Mesendoderm (in vitro differentiated cells): ENCODE measurements around the gene GAPVD1.

Experiments used
- DNase-seq: peaks from one replicate; pipeline ENCODE4 v3.0.0; 2013
- H2AK5ac ChIP-seq: 2 replicates; pipeline ENCODE4 v1.6.1; 2013; ENCODE audit warnings: low read length, inconsistent platforms
- H2BK120ac ChIP-seq: 2 replicates; pipeline ENCODE4 v1.6.1; 2013; ENCODE audit warnings: low read depth, mild to moderate bottlenecking, low read length, moderate library complexity, mixed read lengths
- H2BK15ac ChIP-seq: replicated peaks from 2 replicates; pipeline ENCODE4 v1.6.1; 2013; ENCODE audit warnings: low read depth, mild to moderate bottlenecking, moderate library complexity
- H2BK5ac ChIP-seq: 2 replicates; pipeline ENCODE4 v1.6.1; 2013; ENCODE audit warnings: low read length, inconsistent platforms
- H3K18ac ChIP-seq: 2 replicates; pipeline ENCODE4 v1.6.1; 2013; ENCODE audit warnings: mild to moderate bottlenecking, low read length, mixed read lengths
- H3K23ac ChIP-seq: one replicate; pipeline ENCODE4 v1.6.1; 2013; ENCODE audit warnings: low read length
- H3K27ac ChIP-seq: 2 replicates; pipeline ENCODE4 v1.5.1; 2013; ENCODE audit warnings: low read depth, mild to moderate bottlenecking, inconsistent platforms, low read length, moderate library complexity
- H3K27me3 ChIP-seq: 2 replicates; pipeline ENCODE4 v1.6.1; 2013; ENCODE audit warnings: low read length, control low read depth, mild to moderate bottlenecking, inconsistent platforms; ENCODE audit not compliant: insufficient read depth, poor library complexity
- H3K36me3 ChIP-seq: 2 replicates; pipeline ENCODE4 v1.6.1; 2013; ENCODE audit warnings: low read length, inconsistent platforms; ENCODE audit not compliant: control insufficient read depth, insufficient read depth
- H3K4ac ChIP-seq: one replicate; pipeline ENCODE4 v1.6.1; 2013; ENCODE audit warnings: low read depth, mild to moderate bottlenecking, low read length, moderate library complexity
- H3K4me1 ChIP-seq: 2 replicates; pipeline ENCODE4 v1.6.1; 2013; ENCODE audit warnings: low read depth, low read length, inconsistent platforms; ENCODE audit not compliant: control insufficient read depth
- H3K4me2 ChIP-seq: 2 replicates; pipeline ENCODE4 v1.6.1; 2013; ENCODE audit warnings: low read length
- H3K4me3 ChIP-seq: 2 replicates; pipeline ENCODE4 v1.5.1; 2013; ENCODE audit warnings: mild to moderate bottlenecking, low read length
- H3K56ac ChIP-seq: one replicate; pipeline ENCODE4 v1.6.1; 2013; ENCODE audit warnings: low read length
- H3K79me1 ChIP-seq: 2 replicates; pipeline ENCODE4 v1.6.1; 2013; ENCODE audit warnings: low read length, inconsistent platforms
- H3K79me2 ChIP-seq: 2 replicates; pipeline ENCODE4 v1.6.1; 2013; ENCODE audit warnings: mild to moderate bottlenecking, low read length; ENCODE audit not compliant: control insufficient read depth, insufficient read depth
- H3K9ac ChIP-seq: 2 replicates; pipeline ENCODE4 v1.6.1; 2013; ENCODE audit warnings: low read length, inconsistent platforms
- H4K5ac ChIP-seq: one replicate; pipeline ENCODE4 v1.6.1; 2013; ENCODE audit warnings: low read length
- H4K8ac ChIP-seq: one replicate; pipeline ENCODE4 v1.6.1; 2013; ENCODE audit warnings: low read depth, mild to moderate bottlenecking, control low read depth, low read length, moderate library complexity
- WGBS: extraction: QIAGEN DNeasy Blood & Tissue Kit; methylation state at CpG from one replicate; pipeline ENCODE4 v1.1.7; 2013; ENCODE audit warnings: low lambda C conversion rate, missing lambda C conversion rate; ENCODE audit not compliant: insufficient coverage; ENCODE audit errors: extremely low coverage; 5-methylcytosine and 5-hydroxymethylcytosine counted together

The GAPVD1 gene

GRCh38 chr9:125323615-125324014 lies 62.0 kb downstream of the GAPVD1 start:
- no peak overlapping the region for H3K27ac ChIP-seq

GRCh38 chr9:125325826-125326225 lies 64.2 kb downstream of the GAPVD1 start:
- Histone ChIP-seq H3K36me3 (peaks cover 3% of the 10 kb centered on the region), H3K27me3 (no peaks in the 10 kb centered on the region), H2AK5ac (no peak overlapping the region), H3K79me1 (no peaks in the 10 kb centered on the region), H3K4me3 (no peak overlapping the region), H3K56ac (no peak overlapping the region), H3K9ac (no peak overlapping the region), H3K4me2 (no peak overlapping the region), H3K27ac (no peak overlapping the region), H3K79me2 (no peaks in the 10 kb centered on the region), H4K8ac (no peak overlapping the region), H3K18ac (no peak overlapping the region), H4K5ac (no peak overlapping the region), H3K4ac (no peak overlapping the region), H2BK15ac (no peak overlapping the region), H2BK5ac (no peak overlapping the region), H2BK120ac (no peak overlapping the region), H3K4me1 (no peaks in the 10 kb centered on the region), H3K23ac (no peak overlapping the region)
- no CpG with 5 or more reads among the region's 2 CpGs for WGBS
- no peak for DNase-seq

More at GRCh38 chr9:125323615-125324014, 62.0 kb downstream of the GAPVD1 start:
- Histone ChIP-seq H3K4ac (no peak overlapping the region), H3K4me2 (no peak overlapping the region), H2BK120ac (no peak overlapping the region), H3K4me1 (no peaks in the 10 kb centered on the region), H4K8ac (no peak overlapping the region), H3K36me3 (peaks cover 2% of the 10 kb centered on the region), H2BK15ac (no peak overlapping the region), H3K18ac (no peak overlapping the region), H3K27me3 (no peaks in the 10 kb centered on the region), H3K4me3 (no peak overlapping the region), H3K23ac (no peak overlapping the region), H2AK5ac (no peak overlapping the region), H2BK5ac (no peak overlapping the region), H3K79me2 (no peaks in the 10 kb centered on the region), H3K56ac (no peak overlapping the region), H3K79me1 (no peaks in the 10 kb centered on the region), H4K5ac (no peak overlapping the region), H3K9ac (no peak overlapping the region)
- DNase-seq, result no peak
- WGBS, result no CpG with 5 or more reads among the region's 1 CpG

GRCh38 chr9:125329978-125330377 lies 68.4 kb downstream of the GAPVD1 start:
- Histone ChIP-seq H3K4me3 (no peak overlapping the region), H3K79me1 (no peaks in the 10 kb centered on the region), H4K8ac (no peak overlapping the region), H4K5ac (no peak overlapping the region), H3K79me2 (no peaks in the 10 kb centered on the region), H3K4me2 (no peak overlapping the region), H3K4me1 (no peaks in the 10 kb centered on the region), H2BK15ac (no peak overlapping the region), H2BK120ac (no peak overlapping the region), H3K23ac (no peak overlapping the region), H3K18ac (no peak overlapping the region), H3K36me3 (peaks cover 6% of the 10 kb centered on the region), H3K9ac (no peak overlapping the region), H3K56ac (no peak overlapping the region), H3K4ac (no peak overlapping the region), H3K27ac (no peak overlapping the region), H2AK5ac (no peak overlapping the region), H3K27me3 (no peaks in the 10 kb centered on the region), H2BK5ac (no peak overlapping the region)
- no peak for DNase-seq

GRCh38 chr9:125330587-125330986 lies 69.0 kb downstream of the GAPVD1 start:
- H3K79me2 ChIP-seq, result no peaks in the 10 kb centered on the region
- no peak for DNase-seq
- H3K4me3 ChIP-seq, result no peak overlapping the region
- H3K4me2 ChIP-seq, result no peak overlapping the region
- no peaks in the 10 kb centered on the region for H3K79me1 ChIP-seq
- 100% methylated on average over 1 of the region's 2 CpGs for WGBS
- no peak overlapping the region for H2BK5ac ChIP-seq
- no peak overlapping the region for H2AK5ac ChIP-seq
- no peak overlapping the region for H3K23ac ChIP-seq
- no peak overlapping the region for H3K9ac ChIP-seq
- H2BK15ac ChIP-seq, result no peak overlapping the region
- no peaks in the 10 kb centered on the region for H3K27me3 ChIP-seq
- no peak overlapping the region for H3K56ac ChIP-seq
- H3K36me3 ChIP-seq, result peaks cover 6% of the 10 kb centered on the region
- no peak overlapping the region for H4K5ac ChIP-seq
- no peak overlapping the region for H2BK120ac ChIP-seq
- H3K4ac ChIP-seq, result no peak overlapping the region
- no peaks in the 10 kb centered on the region for H3K4me1 ChIP-seq
- no peak overlapping the region for H3K27ac ChIP-seq
- no peak overlapping the region for H4K8ac ChIP-seq
- no peak overlapping the region for H3K18ac ChIP-seq

- Histone ChIP-seq H3K27ac (no peak overlapping the region), H3K4me1 (no peaks in the 10 kb centered on the region), H3K36me3 (peaks cover 7% of the 10 kb centered on the region), H3K27me3 (no peaks in the 10 kb centered on the region), H3K4ac (no peak overlapping the region), H2AK5ac (no peak overlapping the region), H3K4me3 (no peak overlapping the region), H3K18ac (no peak overlapping the region), H3K4me2 (no peak overlapping the region), H3K23ac (no peak overlapping the region), H3K79me2 (no peaks in the 10 kb centered on the region), H2BK120ac (no peak overlapping the region), H2BK5ac (no peak overlapping the region), H4K5ac (no peak overlapping the region), H4K8ac (no peak overlapping the region), H3K9ac (no peak overlapping the region), H2BK15ac (no peak overlapping the region), H3K79me1 (no peaks in the 10 kb centered on the region), H3K56ac (no peak overlapping the region)
- DNase-seq, result no peak
- no CpG with 5 or more reads among the region's 3 CpGs for WGBS
These were observed 70.9 kb downstream of the GAPVD1 start for GRCh38 chr9:125332527-125332926.

- Histone ChIP-seq H2BK15ac (no peak overlapping the region), H3K79me1 (no peaks in the 10 kb centered on the region), H3K79me2 (no peaks in the 10 kb centered on the region), H3K36me3 (peaks cover 6% of the 10 kb centered on the region), H3K4me3 (no peak overlapping the region), H4K8ac (no peak overlapping the region), H2BK120ac (no peak overlapping the region), H3K56ac (no peak overlapping the region), H3K27me3 (no peaks in the 10 kb centered on the region), H2BK5ac (no peak overlapping the region), H4K5ac (no peak overlapping the region), H3K4ac (no peak overlapping the region), H2AK5ac (no peak overlapping the region), H3K4me2 (no peak overlapping the region), H3K9ac (no peak overlapping the region), H3K27ac (no peak overlapping the region), H3K18ac (no peak overlapping the region), H3K23ac (no peak overlapping the region), H3K4me1 (no peaks in the 10 kb centered on the region)
- no peak for DNase-seq
- WGBS, result no CpG with 5 or more reads among the region's 8 CpGs
These were observed 75.6 kb downstream of the GAPVD1 start for GRCh38 chr9:125337236-125337635.
